Tibial nerve (tissue), 4 donors: ENCODE data around the gene CLN6. TPM values are rescaled to one million over a fixed set of nuclear protein-coding genes. Genes with fewer than 3 reads are reported as not detected.

Source experiments
- DNase-seq, 2 donors: peaks; one replicate each; pipeline ENCODE4 v3.0.0-alpha.2; 2019; ENCODE audit warnings: low spot score in 2 of 2
- H3K27ac ChIP-seq, 4 donors: fragments of 200-600 bp; sonication (generic) in 3 of 4; one replicate each; pipeline ENCODE4 v1.5.1; 2017 to 2019; ENCODE audit warnings: mild to moderate bottlenecking in 1 of 4
- H3K27me3 ChIP-seq, 2 donors: fragments of 200-600 bp; sonication (generic) in 1 of 2; one replicate each; pipeline versions ENCODE4 v1.5.1 to v1.6.0; 2017 to 2019
- H3K36me3 ChIP-seq, 3 donors: fragments of 200-600 bp; sonication (generic); one replicate each; pipeline ENCODE4 v1.5.1; 2018 to 2019
- H3K4me1 ChIP-seq, 4 donors: fragments of 200-600 bp; sonication (generic) in 3 of 4; one replicate each; pipeline ENCODE4 v1.5.1; 2017 to 2019
- H3K4me3 ChIP-seq, 4 donors: fragments of 200-600 bp; sonication (generic) in 3 of 4; one replicate each; pipeline ENCODE4 v1.5.1; 2017 to 2019; ENCODE audit warnings: mild to moderate bottlenecking in 1 of 4, moderate library complexity in 1 of 4
- H3K9me3 ChIP-seq, 4 donors: fragments of 200-600 bp; sonication (generic) in 3 of 4; one replicate each; pipeline ENCODE4 v1.5.1; 2017 to 2019
- CTCF ChIP-seq, 5 experiments: fragments of 200-600 bp in 3 of 5; fragments of 450-650 bp in 2 of 5; sonication (generic) in 3 of 5; IDR thresholded peaks; one replicate each; pipeline ENCODE4 v1.5.1; 2016 to 2019; ENCODE audit warnings: antibody characterized with exemption in 5 of 5, mild to moderate bottlenecking in 3 of 5, moderate library complexity in 2 of 5
- EP300 ChIP-seq, 2 donors: sonication (generic); formaldehyde crosslinking; IDR thresholded peaks; one replicate each; pipeline ENCODE4 v1.6.1; 2017; ENCODE audit warnings: antibody characterized with exemption in 2 of 2, mild to moderate bottlenecking in 1 of 2
- POLR2A ChIP-seq, 2 donors: fragments of 450-650 bp; IDR thresholded peaks; one replicate each; pipeline ENCODE4 v1.6.1; 2017; ENCODE audit warnings: antibody characterized with exemption in 2 of 2, mild to moderate bottlenecking in 2 of 2, moderate library complexity in 2 of 2
- WGBS, 2 donors: methylation state at CpG; one replicate each; pipeline ENCODE4 v1.1.5; 2018; 5-methylcytosine and 5-hydroxymethylcytosine counted together
- total RNA-seq, 4 donors: library from RNA; depleted of rRNA; stranded (reverse); fragments of >200 nt; gene quantifications; one replicate each; pipeline ENCODE4 v1.1.0, GENCODE V29; 2016

CLN6 gene
- total RNA-seq, 4 donors from 2014 or later: 10.0 to 28.8 (median 16.3) TPM

GRCh38 chr15:68231102-68231818 lies 1.7 kb upstream of the CLN6 start:
- H3K9me3 ChIP-seq: no peaks in the 10 kb centered on the region
- no peak overlapping the region for H3K4me3 ChIP-seq
- TF ChIP-seq EP300 (IDR thresholded peaks at IDR 0.05): no peak
- TF ChIP-seq POLR2A (IDR thresholded peaks at IDR 0.05): no peak
- no peak for TF ChIP-seq CTCF (IDR thresholded peaks at IDR 0.05)
- DNase-seq: no peak
- peaks cover 0 to 22% (median 10%) of the 10 kb centered on the region in 4 donors for H3K4me1 ChIP-seq
- H3K27ac ChIP-seq: no peak overlapping the region
- 82 to 83% methylated on average over 9 of the region's 9 CpGs for WGBS, 2 donors
- H3K36me3 ChIP-seq: no peaks in the 10 kb centered on the region
- no peaks in the 10 kb centered on the region for H3K27me3 ChIP-seq

- H3K36me3 ChIP-seq: no peaks in the 10 kb centered on the region
- H3K9me3 ChIP-seq: no peaks in the 10 kb centered on the region
- peak overlapping the region; percentile 85 to 93 (median 86) for H3K27ac ChIP-seq
- H3K4me3 ChIP-seq: peak overlapping the region; percentile 80 to 98 (median 92)
- peaks cover 0 to 22% (median 10%) of the 10 kb centered on the region in 4 donors for H3K4me1 ChIP-seq
- TF ChIP-seq CTCF (IDR thresholded peaks at IDR 0.05): no peak
- 59 to 63% methylated on average over 20 of the region's 20 CpGs for WGBS, 2 donors
- H3K27me3 ChIP-seq: no peaks in the 10 kb centered on the region
- DNase-seq: no peak
Measured at GRCh38 chr15:68230157-68231100, 901 bp upstream of the CLN6 start.

GRCh38 chr15:68228971-68229385 lies 550 bp downstream of the CLN6 start:
- Histone ChIP-seq H3K27ac (peak overlapping the region; percentile 85 to 93 (median 86)), H3K27me3 (no peaks in the 10 kb centered on the region)
- 1 to 2% methylated on average over 11 to 16 of the region's 39 CpGs for WGBS, 2 donors

GRCh38 chr15:68228143-68228970 lies 1.2 kb downstream of the CLN6 start:
- H3K9me3 ChIP-seq: no peaks in the 10 kb centered on the region
- no peaks in the 10 kb centered on the region for H3K27me3 ChIP-seq
- no peaks in the 10 kb centered on the region for H3K36me3 ChIP-seq
- TF ChIP-seq EP300 (IDR thresholded peaks at IDR 0.05) (no peak), POLR2A (IDR thresholded peaks at IDR 0.05) (no peak), CTCF (IDR thresholded peaks at IDR 0.05) (no peak)
- 46 to 49% methylated on average over 24 to 25 of the region's 25 CpGs for WGBS, 2 donors
- peak overlapping the region; percentile 80 to 98 (median 92) for H3K4me3 ChIP-seq
- H3K27ac ChIP-seq: peak overlapping the region; percentile 85 to 93 (median 86)
- H3K4me1 ChIP-seq: peaks cover 0 to 22% (median 10%) of the 10 kb centered on the region in 4 donors
- DNase-seq: no peak

More at GRCh38 chr15:68228971-68229385, 550 bp downstream of the CLN6 start:
- TF ChIP-seq POLR2A (IDR thresholded peaks at IDR 0.05): no peak
- TF ChIP-seq CTCF (IDR thresholded peaks at IDR 0.05): no peak
- TF ChIP-seq EP300 (IDR thresholded peaks at IDR 0.05): no peak
- Histone ChIP-seq H3K4me1 (peaks cover 0 to 22% (median 10%) of the 10 kb centered on the region in 4 donors), H3K36me3 (no peaks in the 10 kb centered on the region), H3K9me3 (no peaks in the 10 kb centered on the region), H3K4me3 (peak overlapping the region; percentile 80 to 98 (median 92))
- no peak for DNase-seq
